ENCODE data around the gene CCDC124. TPM values are rescaled to one million over a fixed set of nuclear protein-coding genes. Genes with fewer than 3 reads are reported as not detected.

The CCDC124 gene
- total and polyA plus RNA-seq, 2 experiments from 2014 or later, result 19.4 to 97.7 TPM

GRCh38 chr19:17988161-17988560 is 55.3 kb downstream of the CCDC124 start:
- H3K9me2 ChIP-seq (replicated peaks; ENCODE audit: insufficient read depth), result no peaks in the 10 kb centered on the region

GRCh38 chr19:17989425-17990094 is 56.7 kb downstream of the CCDC124 start:
- WGBS (ENCODE audit: low lambda C conversion rate, missing lambda C conversion rate), result 93% methylated on average over 16 of the region's 16 CpGs
- Histone ChIP-seq H3K4me1 (ENCODE audit: insufficient read depth) (no peaks in the 10 kb centered on the region), H3K9me3 (ENCODE audit: low read depth) (no peaks in the 10 kb centered on the region), H3K27me3 (no peaks in the 10 kb centered on the region), H3K27ac (no peak overlapping the region), H2AFZ (no peak overlapping the region), H3K79me2 (no peaks in the 10 kb centered on the region), H4K20me1 (ENCODE audit: insufficient read depth, poor library complexity, severe bottlenecking) (no peaks in the 10 kb centered on the region), H3K9me2 (replicated peaks; ENCODE audit: insufficient read depth) (no peaks in the 10 kb centered on the region), H3K4me3 (no peak overlapping the region), H3K36me3 (replicated peaks; ENCODE audit: insufficient read depth, low read depth) (no peaks in the 10 kb centered on the region), H3K4me2 (no peak overlapping the region)
- no peak for DNase-seq (ENCODE audit: low spot score)
- no peak for TF ChIP-seq EZH2 (IDR thresholded peaks at IDR 0.05; ENCODE audit: borderline replicate concordance)

More at GRCh38 chr19:17988161-17988560, 55.3 kb downstream of the CCDC124 start:
- Histone ChIP-seq H2AFZ (no peak overlapping the region), H3K4me1 (ENCODE audit: insufficient read depth) (no peaks in the 10 kb centered on the region), H3K36me3 (replicated peaks; ENCODE audit: insufficient read depth, low read depth) (no peaks in the 10 kb centered on the region), H3K27ac (no peak overlapping the region), H3K79me2 (no peaks in the 10 kb centered on the region), H3K4me3 (no peak overlapping the region), H4K20me1 (ENCODE audit: insufficient read depth, poor library complexity, severe bottlenecking) (no peaks in the 10 kb centered on the region), H3K27me3 (no peaks in the 10 kb centered on the region), H3K9me3 (ENCODE audit: low read depth) (no peaks in the 10 kb centered on the region), H3K4me2 (no peak overlapping the region)
- TF ChIP-seq EZH2phosphoT487 (IDR thresholded peaks at IDR 0.05; ENCODE audit: low read depth, severe bottlenecking, unreplicated experiment) (no peak), EZH2 (IDR thresholded peaks at IDR 0.05; ENCODE audit: borderline replicate concordance) (no peak), CTCF (IDR thresholded peaks at IDR 0.05; ENCODE audit: poor library complexity) (no peak)
- 97% methylated on average over 13 of the region's 13 CpGs for WGBS (ENCODE audit: low lambda C conversion rate, missing lambda C conversion rate)
- DNase-seq (ENCODE audit: low spot score), result no peak

GRCh38 chr19:17993076-17993813 is 60.4 kb downstream of the CCDC124 start:
- Histone ChIP-seq H4K20me1 (ENCODE audit: insufficient read depth, poor library complexity, severe bottlenecking) (no peaks in the 10 kb centered on the region), H3K4me3 (no peak overlapping the region), H3K4me1 (ENCODE audit: insufficient read depth) (no peaks in the 10 kb centered on the region), H3K79me2 (no peaks in the 10 kb centered on the region), H3K27ac (no peak overlapping the region), H3K36me3 (replicated peaks; ENCODE audit: insufficient read depth, low read depth) (no peaks in the 10 kb centered on the region), H3K4me2 (no peak overlapping the region), H2AFZ (no peak overlapping the region), H3K9me3 (ENCODE audit: low read depth) (no peaks in the 10 kb centered on the region), H3K27me3 (no peaks in the 10 kb centered on the region), H3K9me2 (replicated peaks; ENCODE audit: insufficient read depth) (no peaks in the 10 kb centered on the region)
- no peak for TF ChIP-seq CTCF (IDR thresholded peaks at IDR 0.05; ENCODE audit: poor library complexity)
- no peak for TF ChIP-seq EZH2phosphoT487 (IDR thresholded peaks at IDR 0.05; ENCODE audit: low read depth, severe bottlenecking, unreplicated experiment)
- TF ChIP-seq EZH2 (IDR thresholded peaks at IDR 0.05; ENCODE audit: borderline replicate concordance), result no peak
- DNase-seq (ENCODE audit: low spot score), result no peak
- 91% methylated on average over 18 of the region's 27 CpGs for WGBS (ENCODE audit: low lambda C conversion rate, missing lambda C conversion rate)

Small RNA genes within 50 kb of the gene (small RNA-seq; reads per million reads assigned to genes)
- not detected for gene RNA5SP468

Other genes with a start within 250 kb of the CCDC124 start
- 0.08 and 0.10 TPM in 2 replicates for gene UNC13A, start 244.7 kb upstream of the CCDC124 start, total RNA-seq
- 0.21 TPM in 1 of 2 replicates, not detected in the other for gene UNC13A, start 244.7 kb upstream of the CCDC124 start, polyA plus RNA-seq
- gene MAP1S, start 213.5 kb upstream of the CCDC124 start, total RNA-seq, result 7.7 and 9.5 TPM in 2 replicates
- 37.1 and 52.7 TPM in 2 replicates for gene MAP1S, start 213.5 kb upstream of the CCDC124 start, polyA plus RNA-seq
- 2.1 and 2.2 TPM in 2 replicates for gene FCHO1, start 181.5 kb upstream of the CCDC124 start, total RNA-seq
- gene FCHO1, start 181.5 kb upstream of the CCDC124 start, polyA plus RNA-seq, result 1.9 and 2.3 TPM in 2 replicates
- 19.1 and 22.6 TPM in 2 replicates for gene B3GNT3, start 137.9 kb upstream of the CCDC124 start, total RNA-seq
- gene B3GNT3, start 137.9 kb upstream of the CCDC124 start, polyA plus RNA-seq, result 14.6 and 16.7 TPM in 2 replicates
- not detected in 2 replicates for gene INSL3, start 111.5 kb upstream of the CCDC124 start, total RNA-seq
- gene INSL3, start 111.5 kb upstream of the CCDC124 start, polyA plus RNA-seq, result 0.21 and 0.35 TPM in 2 replicates
- gene JAK3, start 85.0 kb upstream of the CCDC124 start, total RNA-seq, result 2.2 and 3.2 TPM in 2 replicates
- gene JAK3, start 85.0 kb upstream of the CCDC124 start, polyA plus RNA-seq, result 3.0 and 3.6 TPM in 2 replicates
- gene RPL18A, start 73.1 kb upstream of the CCDC124 start, total RNA-seq, result 646 and 823 TPM in 2 replicates
- 1,069 and 1,114 TPM in 2 replicates for gene RPL18A, start 73.1 kb upstream of the CCDC124 start, polyA plus RNA-seq
- gene SLC5A5, start 61.1 kb upstream of the CCDC124 start, total RNA-seq, result 0.03 TPM in 1 of 2 replicates, not detected in the other
- not detected in 2 replicates for gene SLC5A5, start 61.1 kb upstream of the CCDC124 start, polyA plus RNA-seq
- 2.4 and 3.3 TPM in 2 replicates for gene KCNN1, start 34.1 kb downstream of the CCDC124 start, total RNA-seq
- 3.2 and 3.3 TPM in 2 replicates for gene KCNN1, start 34.1 kb downstream of the CCDC124 start, polyA plus RNA-seq
- 4.5 and 5.5 TPM in 2 replicates for gene ARRDC2, start 75.2 kb downstream of the CCDC124 start, total RNA-seq
- gene ARRDC2, start 75.2 kb downstream of the CCDC124 start, polyA plus RNA-seq, result 3.9 and 7.4 TPM in 2 replicates
- not detected in 2 replicates for gene IL12RB1, start 153.9 kb downstream of the CCDC124 start, total RNA-seq
- not detected in 2 replicates for gene IL12RB1, start 153.9 kb downstream of the CCDC124 start, polyA plus RNA-seq
- 5.5 and 9.7 TPM in 2 replicates for gene MAST3, start 164.8 kb downstream of the CCDC124 start, total RNA-seq
- 10.3 and 11.1 TPM in 2 replicates for gene MAST3, start 164.8 kb downstream of the CCDC124 start, polyA plus RNA-seq
- gene PIK3R2, start 220.1 kb downstream of the CCDC124 start, total RNA-seq, result 29.9 and 38.7 TPM in 2 replicates
- gene PIK3R2, start 220.1 kb downstream of the CCDC124 start, polyA plus RNA-seq, result 49.5 and 52.2 TPM in 2 replicates
- gene IFI30, start 240.8 kb downstream of the CCDC124 start, total RNA-seq, result 95.7 and 133 TPM in 2 replicates
- 129 and 170 TPM in 2 replicates for gene IFI30, start 240.8 kb downstream of the CCDC124 start, polyA plus RNA-seq